HK-2 (cell line): ENCODE measurements around the gene LRRC8D.

Experiments
- DNase-seq: peaks from one replicate; pipeline ENCODE4 v3.0.0-alpha.2; 2018; ENCODE audit not compliant: unreplicated experiment

Gene LRRC8D

GRCh38 chr1:89807503-89807902 is 13.3 kb upstream of the LRRC8D start:
- DNase-seq, result no peak

- no peak for DNase-seq
These were observed 12.8 kb upstream of the LRRC8D start for GRCh38 chr1:89807983-89808382.

DNA sequence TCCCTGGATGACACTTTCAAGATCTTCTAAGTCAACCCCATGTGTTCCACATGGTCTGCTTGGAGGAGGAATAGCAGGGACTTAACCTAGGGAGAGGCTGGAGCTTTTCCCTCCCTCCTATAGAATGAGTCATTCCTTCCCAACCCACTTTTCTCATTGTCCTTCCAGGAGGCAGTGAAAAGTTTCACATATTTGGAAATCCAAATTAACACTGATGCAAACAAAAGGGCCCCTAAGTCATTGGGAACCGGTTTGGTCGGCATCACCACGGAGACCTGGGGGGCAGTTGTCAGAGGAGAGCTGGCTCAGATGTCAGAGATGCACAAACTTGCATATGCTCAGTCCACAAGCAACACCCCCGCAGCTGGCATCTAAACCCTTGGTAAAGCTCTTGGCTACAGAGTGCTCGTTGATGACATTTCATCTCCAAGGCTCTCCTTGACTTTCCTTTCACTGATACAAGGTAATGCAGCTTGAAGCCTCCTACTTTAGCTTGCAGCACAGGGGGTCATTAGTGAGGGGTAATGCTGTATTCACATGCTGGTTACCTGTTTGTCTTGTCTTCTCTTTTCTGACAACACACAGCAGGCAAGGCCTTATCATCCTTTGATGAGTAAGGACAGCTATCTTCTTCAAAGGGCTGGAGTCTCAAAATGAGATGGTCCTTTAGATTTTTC is 12.3 kb upstream of the LRRC8D start:
- DNase-seq, result no peak

DNA sequence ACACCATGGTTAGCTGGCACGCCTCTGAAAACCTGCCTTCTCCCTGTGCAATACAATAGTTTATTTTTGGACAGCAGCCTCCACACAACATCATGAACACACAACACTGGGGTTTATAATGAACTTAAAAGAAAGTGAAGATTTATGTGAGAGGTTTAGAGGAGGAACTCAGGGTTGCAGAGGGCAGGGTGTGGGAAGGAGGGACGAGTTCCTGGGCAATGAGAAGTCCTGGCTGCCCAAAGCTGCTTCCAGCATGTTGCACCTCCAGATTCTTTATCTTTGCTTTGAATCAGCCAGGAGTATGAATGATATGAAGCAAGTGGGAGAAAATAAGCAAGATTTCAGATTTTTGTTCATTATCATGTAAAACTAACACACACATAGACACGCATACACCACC is 11.3 kb upstream of the LRRC8D start:
- DNase-seq, result no peak

- no peak for DNase-seq
These were observed 10.5 kb upstream of the LRRC8D start for GRCh38 chr1:89810302-89810701.

DNA sequence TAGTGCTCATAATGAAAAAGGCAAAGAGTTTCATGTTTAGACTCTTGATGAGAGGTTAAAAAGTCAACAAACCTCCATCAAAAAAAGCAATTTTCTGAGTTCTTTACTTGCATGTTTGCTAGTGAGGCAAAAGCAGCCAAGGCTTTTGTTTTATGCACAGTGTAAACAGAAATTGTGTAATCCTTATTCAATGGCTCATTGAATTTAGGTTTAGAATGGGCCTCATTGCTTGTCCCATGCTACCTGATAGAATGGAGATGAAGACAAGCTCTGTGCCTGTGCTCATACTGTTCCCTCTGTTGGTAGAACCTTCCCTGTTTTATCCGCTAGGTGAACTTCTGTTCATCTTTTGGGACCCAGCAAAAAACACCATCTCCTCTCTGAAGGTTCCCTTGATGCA is 10.0 kb upstream of the LRRC8D start:
- no peak for DNase-seq

DNA sequence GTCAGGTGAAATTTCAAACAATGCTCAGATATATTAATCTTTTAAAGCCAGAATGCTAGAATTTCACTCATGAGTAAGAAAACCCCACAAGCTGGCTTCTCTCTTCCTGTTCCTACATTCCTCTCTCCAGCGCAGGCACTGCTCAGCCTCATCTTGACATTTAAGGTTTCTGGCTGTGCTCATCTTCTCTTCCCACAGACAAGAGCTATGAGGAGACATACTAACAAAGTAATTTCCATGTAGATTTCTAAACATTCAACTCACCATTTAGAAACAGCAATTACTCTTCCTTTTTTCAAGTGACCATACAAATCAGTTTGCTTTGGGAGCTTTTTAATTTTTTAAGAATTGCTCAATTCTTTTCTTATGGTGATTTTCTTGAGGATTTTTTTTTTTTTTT is 7.8 kb upstream of the LRRC8D start:
- no peak for DNase-seq

DNA sequence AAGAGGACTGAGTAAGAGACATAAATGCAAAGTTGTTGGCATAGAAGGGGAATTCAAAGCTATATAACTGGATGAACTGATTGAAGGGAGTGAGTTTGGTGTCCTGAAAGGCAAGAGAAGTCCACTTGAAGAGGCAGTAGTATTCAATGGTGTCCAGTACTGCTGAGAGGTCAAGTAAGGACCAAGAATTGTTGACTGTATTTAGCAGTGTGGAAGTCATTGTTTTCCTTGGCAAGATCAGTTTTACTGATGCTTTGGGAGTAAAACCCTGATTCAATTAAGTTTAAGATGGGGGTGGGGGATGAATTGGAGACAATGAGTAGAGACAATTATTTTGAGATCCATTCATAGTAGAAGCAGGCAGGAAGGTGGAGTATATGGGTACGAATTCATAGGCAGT is 5.8 kb upstream of the LRRC8D start:
- DNase-seq, result no peak

DNA sequence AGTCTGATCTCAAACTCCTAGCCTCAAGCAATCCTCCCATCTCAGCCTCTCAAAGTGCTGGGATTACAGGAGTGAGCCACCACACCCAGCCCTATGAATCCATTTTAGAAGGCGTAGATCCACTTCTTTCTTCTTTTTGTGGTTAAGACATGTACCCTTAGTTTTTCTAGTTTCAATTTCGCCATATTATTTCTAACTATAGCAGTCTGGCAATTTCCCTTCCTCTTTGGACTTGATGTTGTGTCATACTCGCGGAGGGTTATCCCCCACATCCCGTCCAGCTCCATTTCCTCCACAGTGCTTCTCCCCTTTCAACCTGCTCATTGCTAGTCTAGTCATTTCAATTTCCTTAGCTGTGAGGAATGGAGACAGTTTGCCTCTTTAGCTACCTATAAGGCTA is 5.2 kb upstream of the LRRC8D start:
- no peak for DNase-seq

GRCh38 chr1:89816366-89816765 is 4.5 kb upstream of the LRRC8D start:
- no peak for DNase-seq

GRCh38 chr1:89821322-89822108 is 683 bp downstream of the LRRC8D start:
- DNase-seq, result peak; percentile 57

DNA sequence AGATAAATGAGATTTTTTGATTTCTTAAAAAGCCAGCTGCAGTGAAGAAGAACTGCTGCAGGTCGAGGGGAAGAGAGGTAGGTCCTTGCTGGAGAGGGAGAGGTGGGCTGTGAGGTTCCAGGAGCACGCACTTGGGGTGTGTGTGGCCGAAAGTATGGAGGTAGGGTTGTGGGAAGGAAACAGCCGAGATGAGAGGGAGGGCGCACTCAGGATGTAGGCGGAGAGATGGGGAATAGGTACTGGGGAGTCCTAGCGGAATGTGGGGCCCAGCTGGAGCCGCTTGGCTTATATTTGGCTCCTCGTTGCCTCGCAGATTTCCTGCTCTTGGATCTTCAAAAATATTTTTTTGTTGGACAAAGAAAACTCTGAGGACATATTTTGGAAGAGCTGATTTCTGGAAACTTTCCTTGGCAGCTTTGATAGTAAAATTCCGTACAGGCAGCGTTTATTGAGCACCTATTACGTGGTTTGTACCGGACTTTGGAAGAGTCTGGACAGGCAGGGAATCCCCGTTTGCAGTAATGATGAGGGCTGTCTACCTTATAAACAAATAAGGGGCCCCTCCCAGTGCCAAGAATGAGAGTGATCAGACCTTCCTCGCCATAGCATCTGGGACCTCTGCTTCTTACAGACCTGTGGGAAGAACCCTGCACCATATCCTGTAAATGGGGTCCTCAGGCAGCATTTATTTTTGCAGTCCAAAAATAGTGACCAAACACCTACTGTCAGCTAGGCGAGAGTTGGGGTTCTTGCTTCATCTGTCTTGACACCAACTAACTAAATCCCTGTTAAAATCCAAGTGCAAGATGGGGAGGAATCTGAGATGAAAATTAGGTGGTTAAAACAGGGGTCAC is 1.5 kb downstream of the LRRC8D start:
- no peak for DNase-seq

DNA sequence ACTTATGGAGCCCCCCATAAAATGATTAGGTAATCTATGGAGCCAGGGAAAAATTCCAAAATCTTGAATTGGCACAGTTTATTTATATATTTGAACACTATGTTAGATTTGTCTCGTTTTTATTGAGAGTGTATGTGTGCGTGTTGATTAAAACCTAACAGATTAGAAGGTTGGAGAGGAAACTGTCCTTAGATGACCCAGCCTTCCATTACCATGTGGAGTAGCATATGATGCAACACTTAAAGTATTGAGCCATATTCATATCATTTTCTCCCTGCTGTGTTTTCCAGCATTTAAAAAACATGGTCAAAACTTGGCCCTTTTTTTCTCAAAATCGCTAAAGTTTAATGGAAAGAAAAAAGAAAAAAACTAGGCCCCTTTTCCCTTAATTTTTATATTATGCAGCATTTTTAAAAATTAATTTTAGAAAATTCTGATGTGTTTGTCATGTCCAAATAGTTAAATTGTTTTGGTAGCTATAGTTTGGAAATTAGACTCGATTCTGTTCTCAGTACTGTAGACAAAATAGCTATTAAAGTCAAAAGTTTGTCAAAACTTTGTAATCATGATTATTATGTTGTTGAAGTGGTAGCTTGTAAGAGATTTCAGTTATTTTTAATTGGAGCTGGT is 2.3 kb downstream of the LRRC8D start:
- DNase-seq, result no peak

GRCh38 chr1:89823679-89824292 is 3.0 kb downstream of the LRRC8D start:
- DNase-seq, result peak; percentile 35

- no peak for DNase-seq
These were observed 5.8 kb downstream of the LRRC8D start for GRCh38 chr1:89826594-89826993.

GRCh38 chr1:89827330-89827729 is 6.5 kb downstream of the LRRC8D start:
- no peak for DNase-seq

DNA sequence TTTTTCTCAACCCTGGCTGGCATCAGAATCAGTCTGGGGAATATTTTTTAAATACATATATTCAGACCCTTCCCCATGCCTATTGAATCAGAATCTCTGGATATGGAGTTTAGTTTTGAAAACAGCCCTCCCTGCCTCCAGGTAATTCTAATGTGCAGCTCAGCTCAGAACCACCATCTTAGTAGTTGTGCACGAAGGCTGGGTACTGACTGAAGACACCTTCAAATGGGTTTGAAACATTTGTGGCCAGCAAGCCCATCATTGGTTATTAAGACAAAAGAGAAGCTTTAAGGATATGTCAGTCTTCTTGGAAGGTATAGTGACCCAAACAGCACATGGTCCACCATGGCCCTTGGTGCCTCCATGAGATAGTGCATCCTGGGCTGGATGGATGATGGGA is 7.1 kb downstream of the LRRC8D start:
- DNase-seq, result no peak

DNA sequence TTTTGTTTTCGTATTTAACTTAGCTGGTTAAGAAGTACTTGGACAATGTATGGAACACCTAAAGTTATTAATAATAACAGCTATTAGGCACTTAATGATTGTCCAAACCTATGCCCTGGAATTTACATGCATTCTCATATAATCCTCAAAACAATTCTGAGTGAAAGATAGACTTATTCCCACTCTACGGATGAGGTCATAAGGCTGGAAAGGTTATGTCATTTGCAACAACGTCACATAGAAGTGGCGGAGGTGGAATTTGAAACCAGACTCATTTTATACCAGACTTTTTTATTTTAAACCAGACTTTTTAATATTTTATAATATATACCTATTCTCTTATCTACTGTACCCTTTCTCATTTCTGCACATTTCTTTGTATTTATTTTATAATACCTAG is 8.4 kb downstream of the LRRC8D start:
- DNase-seq, result no peak

- DNase-seq, result no peak
These were observed 10.8 kb downstream of the LRRC8D start for GRCh38 chr1:89831462-89832120.

- DNase-seq, result no peak
These were observed 11.8 kb downstream of the LRRC8D start for GRCh38 chr1:89832496-89833127.
